ENCODE measurements around the gene TRMT13.
"Not testable (repeated sequence)": the region's sequence is repeated elsewhere in the genome, so short reads cannot be mapped to it uniquely, and the experiment has no call there.

TRMT13 gene

GRCh38 chr1:100164216-100164615, 31.3 kb downstream of the TRMT13 start:
- no peak for DNase-seq

DNA sequence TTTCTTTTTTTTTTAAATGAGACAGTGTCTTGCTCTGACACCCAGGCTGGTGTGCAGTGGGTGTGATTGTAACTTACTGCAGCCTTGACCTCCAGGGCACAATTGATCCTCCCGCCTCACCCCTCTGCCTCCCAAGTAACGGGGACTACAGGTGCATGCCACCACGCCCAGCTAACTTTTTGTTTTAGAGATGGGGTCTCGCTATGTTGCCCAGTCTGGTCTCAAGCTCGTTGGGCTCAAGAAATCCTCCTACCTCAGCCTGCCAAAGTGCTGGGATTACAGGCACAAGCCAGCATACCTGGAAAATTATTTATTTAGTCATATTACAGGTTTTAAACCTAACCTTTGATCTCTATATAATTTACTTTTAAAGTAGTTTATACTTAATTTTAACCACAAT, 31.7 kb downstream of the TRMT13 start:
- DNase-seq, result no peak

DNA sequence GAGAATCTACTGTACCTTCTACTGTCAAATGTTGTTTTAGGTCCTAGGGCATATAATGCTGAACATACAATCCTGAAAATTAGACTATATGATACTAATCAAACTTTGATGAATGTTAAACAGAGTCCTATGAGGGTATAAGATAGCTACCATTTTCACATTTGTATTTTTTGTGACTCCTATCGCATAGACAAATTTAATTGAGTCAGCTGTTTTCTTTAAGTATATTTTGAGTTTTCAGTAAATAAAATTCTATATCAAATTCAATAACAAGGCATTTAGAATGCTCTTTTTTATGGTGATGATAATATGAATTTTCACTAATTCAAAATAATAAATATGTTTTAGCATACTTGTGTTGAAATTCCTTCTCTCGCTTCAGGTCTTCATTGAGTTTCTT, 35.1 kb downstream of the TRMT13 start:
- DNase-seq, result no peak

- DNase-seq, result no peak
These were observed 44.5 kb downstream of the TRMT13 start for GRCh38 chr1:100177295-100178041.

GRCh38 chr1:100178091-100178490, 45.1 kb downstream of the TRMT13 start, which contains the start of gene LRRC39:
TSS of gene LRRC39 (minus strand) at chr1:100178256. CDS start at chr1:100168516, 9,740 bp downstream.
- DNase-seq, result no peak

DNA sequence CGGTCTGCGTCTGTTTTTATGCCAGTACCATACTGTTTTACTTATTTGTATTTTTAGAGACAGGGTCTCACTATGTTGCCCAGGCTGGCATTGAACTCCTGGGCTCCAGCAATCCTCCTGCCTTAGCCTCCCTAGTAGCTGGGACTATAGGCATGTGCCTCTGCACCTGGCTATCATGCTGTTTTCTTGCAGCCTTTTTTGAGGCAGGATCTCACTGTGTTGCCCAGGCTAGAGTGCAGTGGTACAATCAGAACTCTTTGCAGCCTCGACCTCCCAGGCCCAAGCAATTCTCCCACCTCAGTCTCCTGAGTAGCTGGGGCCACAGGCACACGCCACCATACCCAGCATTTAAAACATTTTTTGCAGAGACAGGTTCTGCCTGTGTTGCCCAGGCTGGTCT, 50.4 kb downstream of the TRMT13 start:
- no peak for DNase-seq

GRCh38 chr1:100184536-100184935, 51.6 kb downstream of the TRMT13 start:
- DNase-seq, result peak in 1 of 2 donors; percentile 55

DNA sequence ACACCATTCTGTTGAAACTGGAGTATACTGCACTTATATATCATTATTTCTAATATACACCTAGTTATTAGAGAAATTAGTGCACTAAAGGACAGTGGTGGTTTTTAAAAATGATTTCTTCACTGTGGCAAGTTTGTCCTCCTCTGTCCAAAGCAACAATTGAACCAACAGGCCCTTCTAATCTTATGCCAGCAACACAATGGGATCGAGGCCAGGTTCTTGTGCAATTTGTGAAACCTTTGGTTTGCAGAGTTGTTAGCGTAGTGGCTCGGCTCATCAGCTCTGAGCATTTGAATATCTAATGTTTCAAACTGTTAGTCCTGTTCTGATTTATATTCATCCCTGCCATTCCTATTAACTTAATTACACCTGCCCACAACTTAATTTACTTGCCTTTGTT, 54.9 kb downstream of the TRMT13 start:
- DNase-seq, result no peak

- no peak for DNase-seq
These were observed 55.7 kb downstream of the TRMT13 start for GRCh38 chr1:100188617-100189016.

DNA sequence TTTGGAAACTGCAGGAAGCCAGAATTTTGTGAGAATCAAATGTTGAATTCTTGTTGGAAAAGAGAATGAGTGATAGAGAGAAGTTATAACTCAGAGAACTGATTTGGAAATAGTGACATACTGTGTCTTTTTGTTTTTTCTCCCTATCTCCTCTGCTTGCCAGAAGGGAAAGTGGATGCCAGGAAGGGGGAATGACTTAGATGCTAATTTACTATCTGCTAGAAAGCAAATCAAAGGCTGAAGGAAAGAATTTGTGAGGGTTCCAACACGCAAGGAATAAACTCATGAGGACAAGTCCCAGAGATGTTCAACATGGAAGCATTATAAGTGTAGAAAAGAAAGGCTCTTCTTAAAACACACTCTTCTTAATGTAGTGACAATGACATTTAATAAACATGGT, 65.6 kb downstream of the TRMT13 start:
- no peak for DNase-seq

GRCh38 chr1:100200060-100200459, 67.1 kb downstream of the TRMT13 start:
- not testable (repeated sequence) for DNase-seq
